ENCODE data around the gene CFAP69. TPM values are rescaled to one million over a fixed set of nuclear protein-coding genes. Genes with fewer than 3 reads are reported as not detected.

The CFAP69 gene
- total RNA-seq, 1 experiment from 2014 or later, result 3.4 TPM

DNA sequence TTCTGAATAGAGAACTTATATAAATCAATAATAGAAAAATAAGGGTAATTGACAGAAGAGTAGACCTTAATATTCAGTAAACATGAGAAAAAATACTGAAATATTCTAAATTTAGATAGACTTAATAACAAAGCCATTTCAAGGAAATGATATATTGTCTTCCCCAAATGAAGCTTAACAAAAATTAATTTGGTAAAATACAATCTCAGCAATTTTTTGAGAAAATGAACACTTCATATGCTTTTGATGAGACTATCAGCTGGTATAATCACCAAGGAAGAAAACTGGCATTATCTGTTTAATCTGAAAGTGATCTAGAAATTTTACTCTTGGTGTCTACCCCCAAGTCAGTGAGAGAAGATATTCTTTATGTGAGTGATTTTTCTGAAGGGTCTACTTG is 77.9 kb downstream of the CFAP69 start:
- no peak overlapping the region for H3K27ac Mint-ChIP-seq
- ChIA-PET CTCF (no interaction called here), POLR2A (no interaction called here)
- 0 out of 2 replicates have a peak, but pooled peaks cover 12% of the 10 kb centered on the region for H3K4me1 Mint-ChIP-seq
- peaks cover 58% of the 10 kb centered on the region for H3K27me3 Mint-ChIP-seq (ENCODE audit: low read depth)
- H3K9me3 Mint-ChIP-seq, result no peaks in the 10 kb centered on the region
- DNase-seq (ENCODE audit: low spot score), result no peak
- no peak for ATAC-seq
- no peaks in the 10 kb centered on the region for H3K36me3 Mint-ChIP-seq
- H3K4me3 Mint-ChIP-seq, result no peak overlapping the region
- TF ChIP-seq MYBL2 (CRISPR knock-in tag; IDR thresholded peaks at IDR 0.05) (no peak), RORB (CRISPR knock-in tag; IDR thresholded peaks at IDR 0.05) (no peak)
- TF ChIP-seq, protein P1, sequence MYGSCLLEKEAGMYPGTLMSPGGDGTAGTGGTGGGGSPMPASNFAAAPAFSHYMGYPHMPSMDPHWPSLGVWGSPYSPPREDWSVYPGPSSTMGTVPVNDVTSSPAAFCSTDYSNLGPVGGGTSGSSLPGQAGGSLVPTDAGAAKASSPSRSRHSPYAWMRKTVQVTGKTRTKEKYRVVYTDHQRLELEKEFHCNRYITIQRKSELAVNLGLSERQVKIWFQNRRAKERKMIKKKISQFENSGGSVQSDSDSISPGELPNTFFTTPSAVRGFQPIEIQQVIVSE (CRISPR knock-in tag; IDR thresholded peaks at IDR 0.05; ENCODE audit: borderline replicate concordance), result no peak
- TF ChIP-seq, protein P2, sequence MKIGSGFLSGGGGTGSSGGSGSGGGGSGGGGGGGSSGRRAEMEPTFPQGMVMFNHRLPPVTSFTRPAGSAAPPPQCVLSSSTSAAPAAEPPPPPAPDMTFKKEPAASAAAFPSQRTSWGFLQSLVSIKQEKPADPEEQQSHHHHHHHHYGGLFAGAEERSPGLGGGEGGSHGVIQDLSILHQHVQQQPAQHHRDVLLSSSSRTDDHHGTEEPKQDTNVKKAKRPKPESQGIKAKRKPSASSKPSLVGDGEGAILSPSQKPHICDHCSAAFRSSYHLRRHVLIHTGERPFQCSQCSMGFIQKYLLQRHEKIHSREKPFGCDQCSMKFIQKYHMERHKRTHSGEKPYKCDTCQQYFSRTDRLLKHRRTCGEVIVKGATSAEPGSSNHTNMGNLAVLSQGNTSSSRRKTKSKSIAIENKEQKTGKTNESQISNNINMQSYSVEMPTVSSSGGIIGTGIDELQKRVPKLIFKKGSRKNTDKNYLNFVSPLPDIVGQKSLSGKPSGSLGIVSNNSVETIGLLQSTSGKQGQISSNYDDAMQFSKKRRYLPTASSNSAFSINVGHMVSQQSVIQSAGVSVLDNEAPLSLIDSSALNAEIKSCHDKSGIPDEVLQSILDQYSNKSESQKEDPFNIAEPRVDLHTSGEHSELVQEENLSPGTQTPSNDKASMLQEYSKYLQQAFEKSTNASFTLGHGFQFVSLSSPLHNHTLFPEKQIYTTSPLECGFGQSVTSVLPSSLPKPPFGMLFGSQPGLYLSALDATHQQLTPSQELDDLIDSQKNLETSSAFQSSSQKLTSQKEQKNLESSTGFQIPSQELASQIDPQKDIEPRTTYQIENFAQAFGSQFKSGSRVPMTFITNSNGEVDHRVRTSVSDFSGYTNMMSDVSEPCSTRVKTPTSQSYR (CRISPR knock-in tag; IDR thresholded peaks at IDR 0.05), result no peak
- TF ChIP-seq, protein P3, sequence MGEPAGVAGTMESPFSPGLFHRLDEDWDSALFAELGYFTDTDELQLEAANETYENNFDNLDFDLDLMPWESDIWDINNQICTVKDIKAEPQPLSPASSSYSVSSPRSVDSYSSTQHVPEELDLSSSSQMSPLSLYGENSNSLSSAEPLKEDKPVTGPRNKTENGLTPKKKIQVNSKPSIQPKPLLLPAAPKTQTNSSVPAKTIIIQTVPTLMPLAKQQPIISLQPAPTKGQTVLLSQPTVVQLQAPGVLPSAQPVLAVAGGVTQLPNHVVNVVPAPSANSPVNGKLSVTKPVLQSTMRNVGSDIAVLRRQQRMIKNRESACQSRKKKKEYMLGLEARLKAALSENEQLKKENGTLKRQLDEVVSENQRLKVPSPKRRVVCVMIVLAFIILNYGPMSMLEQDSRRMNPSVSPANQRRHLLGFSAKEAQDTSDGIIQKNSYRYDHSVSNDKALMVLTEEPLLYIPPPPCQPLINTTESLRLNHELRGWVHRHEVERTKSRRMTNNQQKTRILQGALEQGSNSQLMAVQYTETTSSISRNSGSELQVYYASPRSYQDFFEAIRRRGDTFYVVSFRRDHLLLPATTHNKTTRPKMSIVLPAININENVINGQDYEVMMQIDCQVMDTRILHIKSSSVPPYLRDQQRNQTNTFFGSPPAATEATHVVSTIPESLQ (CRISPR knock-in tag; IDR thresholded peaks at IDR 0.05), result no peak

DNA sequence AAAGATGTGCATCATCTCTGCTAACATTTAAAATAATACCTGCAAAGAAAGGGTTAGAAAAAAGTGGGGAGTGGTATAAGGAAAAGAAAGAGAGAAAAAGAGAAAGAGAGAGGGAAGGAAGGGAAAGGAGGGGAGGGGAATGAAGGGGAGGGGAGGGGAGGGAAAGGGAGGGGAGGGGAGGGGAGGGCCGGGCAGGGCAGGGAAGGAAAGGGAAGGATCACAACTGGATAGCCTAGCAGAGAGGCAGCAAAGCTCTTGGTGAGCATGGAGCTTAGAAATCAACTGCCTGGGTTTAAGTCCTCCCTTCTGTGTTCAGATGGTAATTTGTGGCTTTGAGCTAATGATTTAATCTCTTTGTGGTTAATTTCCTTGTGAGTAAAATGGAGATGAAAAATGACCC is 81.5 kb downstream of the CFAP69 start:
- no peak overlapping the region for H3K4me3 Mint-ChIP-seq
- H3K36me3 Mint-ChIP-seq, result no peaks in the 10 kb centered on the region
- no peak overlapping the region for H3K27ac Mint-ChIP-seq
- H3K9me3 Mint-ChIP-seq, result no peaks in the 10 kb centered on the region
- 0 out of 2 replicates have a peak, but pooled peaks cover 5% of the 10 kb centered on the region for H3K4me1 Mint-ChIP-seq
- ChIA-PET CTCF (interaction anchor here (1.0 kb wide), 1 partner anchor 101 kb away, joined by 4 read pairs; no protein-coding TSS in a partner anchor), POLR2A (no interaction called here)
- TF ChIP-seq HMGA2 (CRISPR knock-in tag; IDR thresholded peaks at IDR 0.05) (no peak), ZNF121 (CRISPR knock-in tag; IDR thresholded peaks at IDR 0.05) (no peak), IRF2 (CRISPR knock-in tag; IDR thresholded peaks at IDR 0.05; ENCODE audit: borderline replicate concordance, low read depth) (no peak), ZNF671 (CRISPR knock-in tag; IDR thresholded peaks at IDR 0.05) (no peak), GABPB1 (CRISPR knock-in tag; IDR thresholded peaks at IDR 0.05) (no peak), GTF2I (CRISPR knock-in tag; conservative IDR thresholded peaks at IDR 0.05) (no peak), RORB (CRISPR knock-in tag; IDR thresholded peaks at IDR 0.05) (no peak), MYBL2 (CRISPR knock-in tag; IDR thresholded peaks at IDR 0.05) (no peak), ZNF232 (CRISPR knock-in tag; IDR thresholded peaks at IDR 0.05) (no peak), MXD4 (CRISPR knock-in tag; IDR thresholded peaks at IDR 0.05; ENCODE audit: borderline replicate concordance) (no peak)
- TF ChIP-seq, protein P4, sequence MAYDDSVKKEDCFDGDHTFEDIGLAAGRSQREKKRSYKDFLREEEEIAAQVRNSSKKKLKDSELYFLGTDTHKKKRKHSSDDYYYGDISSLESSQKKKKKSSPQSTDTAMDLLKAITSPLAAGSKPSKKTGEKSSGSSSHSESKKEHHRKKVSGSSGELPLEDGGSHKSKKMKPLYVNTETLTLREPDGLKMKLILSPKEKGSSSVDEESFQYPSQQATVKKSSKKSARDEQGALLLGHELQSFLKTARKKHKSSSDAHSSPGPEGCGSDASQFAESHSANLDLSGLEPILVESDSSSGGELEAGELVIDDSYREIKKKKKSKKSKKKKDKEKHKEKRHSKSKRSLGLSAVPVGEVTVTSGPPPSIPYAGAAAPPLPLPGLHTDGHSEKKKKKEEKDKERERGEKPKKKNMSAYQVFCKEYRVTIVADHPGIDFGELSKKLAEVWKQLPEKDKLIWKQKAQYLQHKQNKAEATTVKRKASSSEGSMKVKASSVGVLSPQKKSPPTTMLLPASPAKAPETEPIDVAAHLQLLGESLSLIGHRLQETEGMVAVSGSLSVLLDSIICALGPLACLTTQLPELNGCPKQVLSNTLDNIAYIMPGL (CRISPR knock-in tag; IDR thresholded peaks at IDR 0.05), result no peak
- TF ChIP-seq, protein P5, sequence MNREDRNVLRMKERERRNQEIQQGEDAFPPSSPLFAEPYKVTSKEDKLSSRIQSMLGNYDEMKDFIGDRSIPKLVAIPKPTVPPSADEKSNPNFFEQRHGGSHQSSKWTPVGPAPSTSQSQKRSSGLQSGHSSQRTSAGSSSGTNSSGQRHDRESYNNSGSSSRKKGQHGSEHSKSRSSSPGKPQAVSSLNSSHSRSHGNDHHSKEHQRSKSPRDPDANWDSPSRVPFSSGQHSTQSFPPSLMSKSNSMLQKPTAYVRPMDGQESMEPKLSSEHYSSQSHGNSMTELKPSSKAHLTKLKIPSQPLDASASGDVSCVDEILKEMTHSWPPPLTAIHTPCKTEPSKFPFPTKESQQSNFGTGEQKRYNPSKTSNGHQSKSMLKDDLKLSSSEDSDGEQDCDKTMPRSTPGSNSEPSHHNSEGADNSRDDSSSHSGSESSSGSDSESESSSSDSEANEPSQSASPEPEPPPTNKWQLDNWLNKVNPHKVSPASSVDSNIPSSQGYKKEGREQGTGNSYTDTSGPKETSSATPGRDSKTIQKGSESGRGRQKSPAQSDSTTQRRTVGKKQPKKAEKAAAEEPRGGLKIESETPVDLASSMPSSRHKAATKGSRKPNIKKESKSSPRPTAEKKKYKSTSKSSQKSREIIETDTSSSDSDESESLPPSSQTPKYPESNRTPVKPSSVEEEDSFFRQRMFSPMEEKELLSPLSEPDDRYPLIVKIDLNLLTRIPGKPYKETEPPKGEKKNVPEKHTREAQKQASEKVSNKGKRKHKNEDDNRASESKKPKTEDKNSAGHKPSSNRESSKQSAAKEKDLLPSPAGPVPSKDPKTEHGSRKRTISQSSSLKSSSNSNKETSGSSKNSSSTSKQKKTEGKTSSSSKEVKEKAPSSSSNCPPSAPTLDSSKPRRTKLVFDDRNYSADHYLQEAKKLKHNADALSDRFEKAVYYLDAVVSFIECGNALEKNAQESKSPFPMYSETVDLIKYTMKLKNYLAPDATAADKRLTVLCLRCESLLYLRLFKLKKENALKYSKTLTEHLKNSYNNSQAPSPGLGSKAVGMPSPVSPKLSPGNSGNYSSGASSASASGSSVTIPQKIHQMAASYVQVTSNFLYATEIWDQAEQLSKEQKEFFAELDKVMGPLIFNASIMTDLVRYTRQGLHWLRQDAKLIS (CRISPR knock-in tag; IDR thresholded peaks at IDR 0.05; ENCODE audit: borderline replicate concordance), result no peak
- TF ChIP-seq, protein P6, sequence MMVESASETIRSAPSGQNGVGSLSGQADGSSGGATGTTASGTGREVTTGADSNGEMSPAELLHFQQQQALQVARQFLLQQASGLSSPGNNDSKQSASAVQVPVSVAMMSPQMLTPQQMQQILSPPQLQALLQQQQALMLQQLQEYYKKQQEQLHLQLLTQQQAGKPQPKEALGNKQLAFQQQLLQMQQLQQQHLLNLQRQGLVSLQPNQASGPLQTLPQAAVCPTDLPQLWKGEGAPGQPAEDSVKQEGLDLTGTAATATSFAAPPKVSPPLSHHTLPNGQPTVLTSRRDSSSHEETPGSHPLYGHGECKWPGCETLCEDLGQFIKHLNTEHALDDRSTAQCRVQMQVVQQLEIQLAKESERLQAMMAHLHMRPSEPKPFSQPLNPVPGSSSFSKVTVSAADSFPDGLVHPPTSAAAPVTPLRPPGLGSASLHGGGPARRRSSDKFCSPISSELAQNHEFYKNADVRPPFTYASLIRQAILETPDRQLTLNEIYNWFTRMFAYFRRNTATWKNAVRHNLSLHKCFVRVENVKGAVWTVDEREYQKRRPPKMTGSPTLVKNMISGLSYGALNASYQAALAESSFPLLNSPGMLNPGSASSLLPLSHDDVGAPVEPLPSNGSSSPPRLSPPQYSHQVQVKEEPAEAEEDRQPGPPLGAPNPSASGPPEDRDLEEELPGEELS (CRISPR knock-in tag; IDR thresholded peaks at IDR 0.05), result no peak
- peak; percentile 63 for ATAC-seq
- no peak for DNase-seq (ENCODE audit: low spot score)
- H3K27me3 Mint-ChIP-seq (ENCODE audit: low read depth), result peaks cover 25% of the 10 kb centered on the region

Data from WTC11 (cell line).